GM12892 (cell line): ENCODE measurements around the gene GLP2R.

Experiments used
- POLR2A ChIP-seq: IDR thresholded peaks from 2 replicates; pipeline ENCODE4 v1.6.1; 2011; ENCODE audit warnings: low read depth, low read length, control low read depth
- POLR2AphosphoS5 ChIP-seq: IDR thresholded peaks from 2 replicates; pipeline ENCODE4 v1.6.1; 2011; ENCODE audit warnings: low read depth, low read length, control low read depth

- no peak for TF ChIP-seq POLR2A
- no peak for TF ChIP-seq POLR2AphosphoS5
Measured at GRCh38 chr17:9934331-9934730, 108.6 kb downstream of the GLP2R start.
